ENCODE results near the gene TLN1. TPM values are rescaled to one million over a fixed set of nuclear protein-coding genes. Genes with fewer than 3 reads are reported as not detected.

The TLN1 gene
- total RNA-seq, 1 experiment from 2014 or later = 347 TPM

DNA sequence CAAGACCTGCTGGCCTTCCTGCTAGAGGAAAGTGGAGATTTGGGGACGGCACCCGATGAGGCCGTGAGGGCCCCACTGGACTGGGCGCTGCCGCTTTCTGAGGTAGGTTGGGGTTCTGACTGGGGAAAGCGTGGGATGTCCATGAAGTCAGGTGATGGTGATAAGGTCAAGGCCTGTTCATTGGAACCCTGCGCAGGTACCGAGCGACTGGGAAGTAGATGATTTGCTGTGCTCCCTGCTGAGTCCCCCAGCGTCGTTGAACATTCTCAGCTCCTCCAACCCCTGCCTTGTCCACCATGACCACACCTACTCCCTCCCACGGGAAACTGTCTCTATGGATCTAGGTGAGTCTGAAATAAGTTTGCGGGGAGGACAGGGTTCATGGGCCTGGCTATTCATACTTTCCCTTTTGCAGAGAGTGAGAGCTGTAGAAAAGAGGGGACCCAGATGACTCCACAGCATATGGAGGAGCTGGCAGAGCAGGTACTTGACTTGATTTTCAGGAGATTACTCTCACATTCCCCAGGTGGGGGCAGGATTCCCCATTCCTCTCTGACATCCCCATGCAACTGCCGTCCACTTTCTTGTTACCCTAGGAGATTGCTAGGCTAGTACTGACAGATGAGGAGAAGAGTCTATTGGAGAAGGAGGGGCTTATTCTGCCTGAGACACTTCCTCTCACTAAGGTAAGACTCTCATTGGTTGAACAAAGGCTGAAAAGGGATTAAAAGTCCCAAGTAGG, 976 bp upstream of the TLN1 start:
- DNase-seq (ENCODE audit: low read depth, low spot score) (no peak), ATAC-seq (peak; percentile 16)
- intact Hi-C loops (cut with micrococcal nuclease; ENCODE audit: unreplicated experiment) (no loop called here), in situ Hi-C loops (cut with HindIII; ENCODE audit: low pct_unique_long_range_greater_than_20kb, low sequenced_read_pairs) (no loop called here)
- ChIA-PET POLR2A (interaction anchor here (0.5 to 1.8 kb wide), 4 partner anchors 30 to 653 kb away, joined by 4 to 7 read pairs (median 6); partner anchors contain the start of genes ARHGEF39, CCDC107, FANCG and RMRP), CTCF (interaction anchor here (1.0 to 2.5 kb wide), 2 partner anchors 36 to 74 kb away, joined by 3 to 13 read pairs; no protein-coding TSS in a partner anchor)
- peak overlapping the region; percentile 82 to 99 for H3K4me3 ChIP-seq (ENCODE audit: low read depth in 2 of 2, low read length in 2 of 2)
- no peaks in the 10 kb centered on the region for H3K9me3 ChIP-seq (ENCODE audit: control insufficient read depth, insufficient read depth, low read depth, low read length)
- TF ChIP-seq, protein P1, sequence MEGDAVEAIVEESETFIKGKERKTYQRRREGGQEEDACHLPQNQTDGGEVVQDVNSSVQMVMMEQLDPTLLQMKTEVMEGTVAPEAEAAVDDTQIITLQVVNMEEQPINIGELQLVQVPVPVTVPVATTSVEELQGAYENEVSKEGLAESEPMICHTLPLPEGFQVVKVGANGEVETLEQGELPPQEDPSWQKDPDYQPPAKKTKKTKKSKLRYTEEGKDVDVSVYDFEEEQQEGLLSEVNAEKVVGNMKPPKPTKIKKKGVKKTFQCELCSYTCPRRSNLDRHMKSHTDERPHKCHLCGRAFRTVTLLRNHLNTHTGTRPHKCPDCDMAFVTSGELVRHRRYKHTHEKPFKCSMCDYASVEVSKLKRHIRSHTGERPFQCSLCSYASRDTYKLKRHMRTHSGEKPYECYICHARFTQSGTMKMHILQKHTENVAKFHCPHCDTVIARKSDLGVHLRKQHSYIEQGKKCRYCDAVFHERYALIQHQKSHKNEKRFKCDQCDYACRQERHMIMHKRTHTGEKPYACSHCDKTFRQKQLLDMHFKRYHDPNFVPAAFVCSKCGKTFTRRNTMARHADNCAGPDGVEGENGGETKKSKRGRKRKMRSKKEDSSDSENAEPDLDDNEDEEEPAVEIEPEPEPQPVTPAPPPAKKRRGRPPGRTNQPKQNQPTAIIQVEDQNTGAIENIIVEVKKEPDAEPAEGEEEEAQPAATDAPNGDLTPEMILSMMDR (IDR thresholded peaks at IDR 0.05) = no peak
- TF ChIP-seq POLR2AphosphoS5 (IDR thresholded peaks at IDR 0.05; ENCODE audit: low read depth, low read length) = no peak; the same call in 1 of the 2 replicates
- TF ChIP-seq, protein P2, sequence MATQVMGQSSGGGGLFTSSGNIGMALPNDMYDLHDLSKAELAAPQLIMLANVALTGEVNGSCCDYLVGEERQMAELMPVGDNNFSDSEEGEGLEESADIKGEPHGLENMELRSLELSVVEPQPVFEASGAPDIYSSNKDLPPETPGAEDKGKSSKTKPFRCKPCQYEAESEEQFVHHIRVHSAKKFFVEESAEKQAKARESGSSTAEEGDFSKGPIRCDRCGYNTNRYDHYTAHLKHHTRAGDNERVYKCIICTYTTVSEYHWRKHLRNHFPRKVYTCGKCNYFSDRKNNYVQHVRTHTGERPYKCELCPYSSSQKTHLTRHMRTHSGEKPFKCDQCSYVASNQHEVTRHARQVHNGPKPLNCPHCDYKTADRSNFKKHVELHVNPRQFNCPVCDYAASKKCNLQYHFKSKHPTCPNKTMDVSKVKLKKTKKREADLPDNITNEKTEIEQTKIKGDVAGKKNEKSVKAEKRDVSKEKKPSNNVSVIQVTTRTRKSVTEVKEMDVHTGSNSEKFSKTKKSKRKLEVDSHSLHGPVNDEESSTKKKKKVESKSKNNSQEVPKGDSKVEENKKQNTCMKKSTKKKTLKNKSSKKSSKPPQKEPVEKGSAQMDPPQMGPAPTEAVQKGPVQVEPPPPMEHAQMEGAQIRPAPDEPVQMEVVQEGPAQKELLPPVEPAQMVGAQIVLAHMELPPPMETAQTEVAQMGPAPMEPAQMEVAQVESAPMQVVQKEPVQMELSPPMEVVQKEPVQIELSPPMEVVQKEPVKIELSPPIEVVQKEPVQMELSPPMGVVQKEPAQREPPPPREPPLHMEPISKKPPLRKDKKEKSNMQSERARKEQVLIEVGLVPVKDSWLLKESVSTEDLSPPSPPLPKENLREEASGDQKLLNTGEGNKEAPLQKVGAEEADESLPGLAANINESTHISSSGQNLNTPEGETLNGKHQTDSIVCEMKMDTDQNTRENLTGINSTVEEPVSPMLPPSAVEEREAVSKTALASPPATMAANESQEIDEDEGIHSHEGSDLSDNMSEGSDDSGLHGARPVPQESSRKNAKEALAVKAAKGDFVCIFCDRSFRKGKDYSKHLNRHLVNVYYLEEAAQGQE (IDR thresholded peaks at IDR 0.05; ENCODE audit: insufficient read depth in 1 of 2, low read depth in 2 of 2, low read length in 1 of 2) = no peak
- no peak for TF ChIP-seq TCF7L2 (IDR thresholded peaks at IDR 0.05; ENCODE audit: low read depth, low read length)
- no peak for TF ChIP-seq SIN3A (IDR thresholded peaks at IDR 0.05; ENCODE audit: borderline replicate concordance, insufficient read depth, low read depth, low read length)
- no peaks in the 10 kb centered on the region for H3K27me3 ChIP-seq (ENCODE audit: control insufficient read depth, insufficient read depth, low read length)
- TSS peak; percentile 90 for BruUV-seq (replicated peaks)
- H3K36me3 ChIP-seq (ENCODE audit: control insufficient read depth, insufficient read depth, low read length) = peaks cover 21% of the 10 kb centered on the region
- H3K27ac ChIP-seq (ENCODE audit: low read length) = peak overlapping the region; percentile 89
- H3K4me1 ChIP-seq (ENCODE audit: control insufficient read depth, insufficient read depth, low read length) = peaks cover 50% of the 10 kb centered on the region

DNA sequence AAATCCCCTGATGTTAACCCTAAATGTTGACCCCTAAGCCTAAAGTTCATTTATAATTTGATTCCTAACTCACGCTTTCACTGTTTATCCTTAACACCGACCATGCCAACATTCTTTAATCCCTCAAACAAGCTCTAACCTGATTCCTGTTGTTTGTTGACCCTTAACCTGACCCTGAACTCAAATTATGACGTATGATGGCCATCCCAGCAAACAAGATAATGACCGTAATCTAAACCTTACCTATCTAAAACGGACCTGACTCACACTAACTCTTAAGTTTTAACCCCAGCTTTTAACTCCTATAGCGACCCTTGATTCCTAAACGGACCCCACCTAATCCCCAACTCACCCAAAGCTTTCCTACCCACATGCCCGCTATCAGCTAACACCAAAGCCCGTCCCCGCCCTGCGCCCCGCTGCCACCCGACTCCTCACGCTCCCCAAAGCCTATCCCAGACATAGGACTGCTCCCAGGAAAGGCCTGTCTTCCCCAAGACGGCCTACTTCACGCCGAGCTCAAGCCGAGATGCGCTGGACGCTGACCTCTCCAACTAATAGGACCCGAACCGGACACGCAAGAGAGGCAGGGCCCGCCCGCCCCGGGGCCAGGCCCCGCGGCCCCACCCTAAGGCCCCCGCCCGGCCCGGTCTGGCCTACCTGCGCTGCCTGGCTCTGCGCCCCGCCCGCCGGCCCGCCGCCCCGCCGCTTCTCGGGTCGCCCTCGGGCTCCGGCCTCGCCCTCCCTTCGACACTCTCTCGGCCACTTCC, 395 bp downstream of the TLN1 start:
- Histone ChIP-seq H3K27ac (ENCODE audit: low read length) (peak overlapping the region; percentile 95), H3K4me3 (ENCODE audit: low read depth in 2 of 2, low read length in 2 of 2) (peak overlapping the region; percentile 82 to 99), H3K36me3 (ENCODE audit: control insufficient read depth, insufficient read depth, low read length) (peaks cover 13% of the 10 kb centered on the region), H3K9me3 (ENCODE audit: control insufficient read depth, insufficient read depth, low read depth, low read length) (no peaks in the 10 kb centered on the region), H3K4me1 (ENCODE audit: control insufficient read depth, insufficient read depth, low read length) (peaks cover 42% of the 10 kb centered on the region), H3K27me3 (ENCODE audit: control insufficient read depth, insufficient read depth, low read length) (no peaks in the 10 kb centered on the region)
- ATAC-seq (no peak), DNase-seq (ENCODE audit: low read depth, low spot score) (no peak)
- CTCF ChIA-PET = interaction anchor here (0.6 to 3.0 kb wide), 7 partner anchors 35 to 255 kb away, joined by 3 to 13 read pairs (median 5); no protein-coding TSS in a partner anchor
- TF ChIP-seq, protein P2 (IDR thresholded peaks at IDR 0.05; ENCODE audit: insufficient read depth in 1 of 2, low read depth in 2 of 2, low read length in 1 of 2) = no peak
- TF ChIP-seq, protein P1 (IDR thresholded peaks at IDR 0.05) = no peak
- no peak for TF ChIP-seq TCF7L2 (IDR thresholded peaks at IDR 0.05; ENCODE audit: low read depth, low read length)
- no peak for TF ChIP-seq SIN3A (IDR thresholded peaks at IDR 0.05; ENCODE audit: borderline replicate concordance, insufficient read depth, low read depth, low read length)
- TF ChIP-seq POLR2AphosphoS5 (IDR thresholded peaks at IDR 0.05; ENCODE audit: low read depth, low read length) = no peak
- intact Hi-C loops (cut with micrococcal nuclease; ENCODE audit: unreplicated experiment) = no loop called here
- TSS peak; percentile 86 for BruUV-seq (replicated peaks)
- in situ Hi-C loops (cut with HindIII; ENCODE audit: low pct_unique_long_range_greater_than_20kb, low sequenced_read_pairs) = no loop called here
- POLR2A ChIA-PET = interaction anchor here (0.6 to 1.8 kb wide), 7 partner anchors 12 to 102 kb away, joined by 3 to 11 read pairs (median 7); partner anchors contain the start of genes ARHGEF39, CCDC107, RMRP and SPAG8

All from Panc1 (cell line).